ENCODE results near the gene LTBP4.

The LTBP4 gene

DNA sequence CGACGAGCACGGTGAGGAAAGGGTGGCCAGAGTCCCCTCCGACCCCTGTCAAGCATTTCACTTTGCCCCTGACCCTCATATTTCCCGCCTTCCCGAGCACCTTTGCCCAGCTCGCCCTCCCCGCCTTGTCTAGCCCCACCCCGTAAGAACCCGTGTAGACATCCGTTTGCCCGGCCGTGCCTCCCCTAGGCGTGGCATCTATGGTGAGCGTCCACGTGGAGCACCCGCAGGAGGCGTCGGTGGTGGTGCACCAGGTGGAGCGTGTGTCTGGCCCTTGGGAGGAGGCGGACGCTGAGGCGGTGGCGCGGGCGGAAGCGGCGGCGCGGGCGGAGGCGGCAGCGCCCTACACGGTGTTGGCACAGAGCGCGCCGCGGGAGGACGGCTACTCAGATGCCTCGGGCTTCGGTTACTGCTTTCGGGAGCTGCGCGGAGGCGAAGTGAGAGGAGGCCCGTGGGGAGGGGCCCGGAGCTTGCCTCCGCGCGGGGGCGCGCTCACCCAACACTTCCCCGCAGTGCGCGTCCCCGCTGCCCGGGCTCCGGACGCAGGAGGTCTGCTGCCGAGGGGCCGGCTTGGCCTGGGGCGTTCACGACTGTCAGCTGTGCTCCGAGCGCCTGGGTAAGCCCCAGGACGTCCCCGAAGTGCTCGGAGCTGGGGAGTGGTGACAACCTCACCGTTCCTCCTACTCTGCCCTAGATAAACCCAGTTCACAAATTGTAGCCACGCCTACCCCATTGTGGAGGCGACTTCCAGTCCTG, 4.2 kb downstream of the LTBP4 start:
- TF ChIP-seq, protein P1, sequence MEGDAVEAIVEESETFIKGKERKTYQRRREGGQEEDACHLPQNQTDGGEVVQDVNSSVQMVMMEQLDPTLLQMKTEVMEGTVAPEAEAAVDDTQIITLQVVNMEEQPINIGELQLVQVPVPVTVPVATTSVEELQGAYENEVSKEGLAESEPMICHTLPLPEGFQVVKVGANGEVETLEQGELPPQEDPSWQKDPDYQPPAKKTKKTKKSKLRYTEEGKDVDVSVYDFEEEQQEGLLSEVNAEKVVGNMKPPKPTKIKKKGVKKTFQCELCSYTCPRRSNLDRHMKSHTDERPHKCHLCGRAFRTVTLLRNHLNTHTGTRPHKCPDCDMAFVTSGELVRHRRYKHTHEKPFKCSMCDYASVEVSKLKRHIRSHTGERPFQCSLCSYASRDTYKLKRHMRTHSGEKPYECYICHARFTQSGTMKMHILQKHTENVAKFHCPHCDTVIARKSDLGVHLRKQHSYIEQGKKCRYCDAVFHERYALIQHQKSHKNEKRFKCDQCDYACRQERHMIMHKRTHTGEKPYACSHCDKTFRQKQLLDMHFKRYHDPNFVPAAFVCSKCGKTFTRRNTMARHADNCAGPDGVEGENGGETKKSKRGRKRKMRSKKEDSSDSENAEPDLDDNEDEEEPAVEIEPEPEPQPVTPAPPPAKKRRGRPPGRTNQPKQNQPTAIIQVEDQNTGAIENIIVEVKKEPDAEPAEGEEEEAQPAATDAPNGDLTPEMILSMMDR (IDR thresholded peaks at IDR 0.05; ENCODE audit: low read depth, low read length, missing control alignments): peak; percentile 19
- DNase-seq (ENCODE audit: low read depth): no peak
- in situ Hi-C loops (cut with HindIII; ENCODE audit: low sequenced_read_pairs): no loop called here
- peak overlapping the region; percentile 36 for H3K4me3 ChIP-seq (ENCODE audit: low read depth, low read length)

DNA sequence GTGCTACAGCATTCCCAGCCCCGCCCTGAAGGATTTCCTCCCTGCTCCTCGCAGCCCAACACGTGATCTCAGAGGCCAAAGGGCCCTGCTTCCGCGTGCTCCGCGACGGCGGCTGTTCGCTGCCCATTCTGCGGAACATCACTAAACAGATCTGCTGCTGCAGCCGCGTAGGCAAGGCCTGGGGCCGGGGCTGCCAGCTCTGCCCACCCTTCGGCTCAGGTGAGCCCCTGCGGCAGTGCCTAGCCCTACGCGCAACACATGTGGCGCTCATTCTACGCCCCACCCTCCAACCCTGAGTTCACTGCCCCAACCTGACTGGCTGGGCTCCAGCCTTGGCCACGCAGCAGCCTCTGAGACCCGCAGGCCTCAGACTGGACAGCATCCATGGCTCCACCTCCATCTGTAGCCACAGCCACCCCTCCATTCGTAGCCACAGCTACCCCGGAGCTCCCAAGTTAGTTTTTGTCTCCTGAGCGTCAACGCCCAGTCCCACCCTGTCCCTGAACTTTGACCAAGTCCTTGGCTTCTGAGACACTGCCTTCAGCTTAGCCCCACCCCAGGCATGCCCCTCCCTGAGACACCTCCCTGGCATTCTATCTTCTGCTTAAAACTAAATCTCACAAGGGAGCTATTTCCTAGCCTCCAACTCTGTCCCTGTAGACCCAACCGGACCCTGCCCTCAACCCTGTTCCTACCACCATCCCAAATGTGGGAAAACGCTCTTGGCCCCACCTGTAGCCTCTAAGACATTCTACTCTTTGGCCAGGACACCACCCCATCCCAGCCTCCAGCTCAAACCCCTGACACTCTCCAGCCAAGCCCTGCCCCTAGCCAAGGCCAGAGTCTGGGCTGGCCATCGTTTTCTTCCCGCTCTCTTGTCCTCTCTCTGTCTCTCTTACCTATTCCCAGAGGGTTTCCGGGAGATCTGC, 6.4 kb downstream of the LTBP4 start:
- H3K4me3 ChIP-seq (ENCODE audit: low read depth, low read length): no peak overlapping the region
- in situ Hi-C loops (cut with HindIII; ENCODE audit: low sequenced_read_pairs): no loop called here
- DNase-seq (ENCODE audit: low read depth): no peak
- TF ChIP-seq, protein P1 (IDR thresholded peaks at IDR 0.05; ENCODE audit: low read depth, low read length, missing control alignments): no peak

DNA sequence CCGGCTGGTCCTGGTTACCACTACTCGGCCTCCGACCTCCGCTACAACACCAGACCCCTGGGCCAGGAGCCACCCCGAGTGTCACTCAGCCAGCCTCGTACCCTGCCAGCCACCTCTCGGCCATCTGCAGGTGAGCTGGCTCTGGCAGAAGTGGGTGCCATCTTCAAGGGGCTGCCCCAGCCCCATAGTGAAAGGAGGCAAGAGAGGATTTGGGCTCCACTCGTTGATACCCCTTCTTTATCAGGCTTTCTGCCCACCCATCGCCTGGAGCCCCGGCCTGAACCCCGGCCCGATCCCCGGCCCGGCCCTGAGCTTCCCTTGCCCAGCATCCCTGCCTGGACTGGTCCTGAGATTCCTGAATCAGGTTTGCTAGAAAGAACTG, 7.1 kb downstream of the LTBP4 start:
- H3K4me3 ChIP-seq (ENCODE audit: low read depth, low read length): no peak overlapping the region
- TF ChIP-seq, protein P1 (IDR thresholded peaks at IDR 0.05; ENCODE audit: low read depth, low read length, missing control alignments): no peak
- no peak for DNase-seq (ENCODE audit: low read depth)
- in situ Hi-C loops (cut with HindIII; ENCODE audit: low sequenced_read_pairs): no loop called here

DNA sequence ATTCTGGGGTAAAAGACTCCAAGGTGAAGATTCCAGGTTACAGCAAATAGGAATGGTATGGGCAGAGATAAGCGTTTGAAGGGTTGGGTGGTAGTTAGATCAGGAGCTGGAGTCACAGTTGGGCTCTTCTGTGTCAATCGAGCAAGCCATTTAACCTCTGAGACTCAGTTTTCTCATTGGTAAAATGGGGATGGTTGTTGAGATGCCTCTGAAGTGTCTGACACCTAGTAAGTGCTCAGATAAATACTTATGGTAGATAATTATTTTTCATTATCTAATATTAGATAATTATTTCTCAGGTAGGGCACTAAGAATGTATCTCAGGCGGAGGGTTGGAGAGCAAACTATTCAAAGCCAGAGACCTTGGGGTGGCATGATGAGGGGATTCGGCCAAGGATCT, 7.8 kb downstream of the LTBP4 start:
- DNase-seq (ENCODE audit: low read depth): no peak
- in situ Hi-C loops (cut with HindIII; ENCODE audit: low sequenced_read_pairs): no loop called here
- TF ChIP-seq, protein P1 (IDR thresholded peaks at IDR 0.05; ENCODE audit: low read depth, low read length, missing control alignments): no peak
- no peak overlapping the region for H3K4me3 ChIP-seq (ENCODE audit: low read depth, low read length)

DNA sequence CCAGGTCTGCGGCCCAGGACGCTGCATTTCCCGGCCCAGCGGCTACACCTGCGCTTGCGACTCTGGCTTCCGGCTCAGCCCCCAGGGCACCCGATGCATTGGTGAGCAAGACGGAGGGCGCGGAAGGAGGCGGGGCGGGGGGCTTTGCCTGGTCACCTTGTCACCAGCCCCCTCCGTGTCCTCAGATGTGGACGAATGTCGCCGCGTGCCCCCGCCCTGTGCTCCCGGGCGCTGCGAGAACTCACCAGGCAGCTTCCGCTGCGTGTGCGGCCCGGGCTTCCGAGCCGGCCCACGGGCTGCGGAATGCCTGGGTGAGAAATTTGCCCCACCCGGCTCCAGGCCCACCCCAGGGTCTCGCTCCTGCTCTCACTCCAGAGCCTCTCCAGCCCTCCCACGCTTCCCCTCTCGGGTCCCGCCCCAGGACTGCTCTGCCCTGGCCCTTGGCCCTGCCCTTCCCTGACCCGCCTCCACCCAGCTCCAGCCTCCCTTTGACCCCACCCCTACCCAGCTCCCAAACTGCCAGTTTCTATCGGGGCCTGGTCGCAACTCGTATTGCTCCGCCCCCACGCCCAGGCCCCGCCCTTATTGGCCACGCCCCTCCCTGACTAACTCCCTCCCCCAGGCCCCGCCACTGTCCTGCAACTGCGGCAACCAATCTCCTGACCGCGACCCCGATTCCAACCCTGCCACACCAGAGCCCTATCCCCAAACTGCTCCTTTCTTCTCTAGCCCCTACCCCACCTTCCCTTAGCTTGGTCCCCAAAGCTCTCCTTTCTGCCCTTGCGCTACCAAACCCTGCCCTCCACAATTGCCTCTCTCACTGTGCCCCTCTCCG, 8.6 kb downstream of the LTBP4 start:
- TF ChIP-seq, protein P1 (IDR thresholded peaks at IDR 0.05; ENCODE audit: low read depth, low read length, missing control alignments): no peak
- no peak for DNase-seq (ENCODE audit: low read depth)
- H3K4me3 ChIP-seq (ENCODE audit: low read depth, low read length): peak overlapping the region; percentile 22
- in situ Hi-C loops (cut with HindIII; ENCODE audit: low sequenced_read_pairs): loop anchor here (10.0 kb wide), 1 partner anchor 55 kb away; no protein-coding TSS in a partner anchor
